HepG2 (cell line): ENCODE measurements around the gene SDK1. TPM values are rescaled to one million over a fixed set of nuclear protein-coding genes. Genes with fewer than 3 reads are reported as not detected.

Experiments used
- ATAC-seq: fragments of 200-7000 bp; cut with Tn5 transposase; 3 replicates; pipeline ENCODE4 v1.9.1; 2020; ENCODE audit warnings: mild to moderate bottlenecking, moderate library complexity
- BruUV-seq: library from RNA; stranded (reverse); fragments of 400-500 nt; replicated peaks from 2 replicates; lab custom pipeline; 2021; lab: Mats Ljungman, UMichigan
- CTCF ChIA-PET: fragments of 300-600 bp; formaldehyde crosslinking; extraction: SDS; loops from one replicate; lab custom pipeline; 2021; ENCODE audit warnings: low total read pairs, inconsistent platforms, low intra/inter-chr PET ratio; lab: Yijun Ruan, JAX
- POLR2A ChIA-PET: fragments of 350-600 bp; sonication (Branson Sonifier 250); formaldehyde crosslinking; loops from one replicate; lab custom pipeline; 2020; ENCODE audit warnings: antibody characterized with exemption, inconsistent platforms; lab: Yijun Ruan, JAX
- DNase-seq: peaks from one replicate; pipeline ENCODE4 v3.0.0-alpha.2; 2015; ENCODE audit warnings: low spot score
- FAIRE-seq: peaks from 3 replicates; lab custom pipeline; 2011; peaks lifted over from hg19 to GRCh38; lab: Jason Lieb, UNC
- H2AFZ ChIP-seq: one replicate; pipeline ENCODE4 v1.6.1; 2011; ENCODE audit warnings: low read length, inconsistent platforms
- H3K27ac ChIP-seq: fragments of 300-600 bp; 3 replicates; pipeline ENCODE4 v1.8.0; 2011; ENCODE audit warnings: mixed run types, mild to moderate bottlenecking, mixed read lengths, low read length, inconsistent platforms; ENCODE audit not compliant: insufficient read depth; ENCODE audit errors: extremely low read length
- H3K27me3 ChIP-seq, 2 experiments: fragments of 200-600 bp in 1 of 2; 2 replicates in 1 of 2; 3 replicates in 1 of 2; pipeline versions ENCODE4 v1.6.0 to v1.8.0; 2011; ENCODE audit warnings: low read length in 2 of 2, mild to moderate bottlenecking in 2 of 2, moderate library complexity in 2 of 2, inconsistent platforms in 1 of 2; ENCODE audit not compliant: insufficient read depth in 2 of 2, control insufficient read depth in 1 of 2
- H3K36me3 ChIP-seq, 2 experiments: fragments of 200-600 bp in 1 of 2; replicated peaks in 1 of 2; 2 replicates in 1 of 2; 3 replicates in 1 of 2; pipeline versions ENCODE4 v1.5.1 to v1.8.0; 2011; ENCODE audit warnings: low read length in 2 of 2, inconsistent platforms in 1 of 2; ENCODE audit not compliant: insufficient read depth in 2 of 2, control insufficient read depth in 1 of 2
- H3K4me1 ChIP-seq: 2 replicates; pipeline ENCODE4 v1.5.1; 2012; ENCODE audit warnings: low read length, inconsistent platforms; ENCODE audit not compliant: insufficient read depth
- H3K4me2 ChIP-seq: 2 replicates; pipeline ENCODE4 v1.6.0; 2011; ENCODE audit warnings: low read depth, low read length, inconsistent platforms
- H3K4me3 ChIP-seq, 3 experiments: fragments of 200-600 bp in 1 of 3; sonication (generic), shearing (Covaris generic) in 1 of 3; replicated peaks in 1 of 3; 2 replicates each; pipeline ENCODE4 v1.5.1; 2011 to 2016; ENCODE audit warnings: low read length in 3 of 3, inconsistent platforms in 2 of 3, low read depth in 2 of 3, mild to moderate bottlenecking in 2 of 3, control low read depth in 1 of 3, mixed read lengths in 1 of 3; ENCODE audit not compliant: insufficient read depth in 1 of 3
- H3K79me2 ChIP-seq: one replicate; pipeline ENCODE4 v1.6.1; 2011; ENCODE audit warnings: low read length, inconsistent platforms; ENCODE audit not compliant: insufficient read depth
- H3K9ac ChIP-seq: 2 replicates; pipeline ENCODE4 v1.6.0; 2011; ENCODE audit warnings: mild to moderate bottlenecking, low read depth, low read length, inconsistent platforms; ENCODE audit not compliant: insufficient read depth
- H3K9me3 ChIP-seq: 2 replicates; pipeline ENCODE4 v1.5.1; 2012; ENCODE audit warnings: mild to moderate bottlenecking, low read length
- H4K20me1 ChIP-seq: 2 replicates; pipeline ENCODE4 v1.6.0; 2011; ENCODE audit warnings: inconsistent platforms, mild to moderate bottlenecking, low read length, moderate library complexity; ENCODE audit not compliant: insufficient read depth
- CSRNP1 ChIP-seq: sonication (generic); formaldehyde crosslinking; IDR thresholded peaks from 2 replicates; pipeline ENCODE4 v1.8.1; 2023; ENCODE audit warnings: mild to moderate bottlenecking, missing genetic modification reagents
- JDP2 ChIP-seq: sonication (generic); formaldehyde crosslinking; IDR thresholded peaks from 2 replicates; pipeline ENCODE4 v1.8.1; 2022; ENCODE audit warnings: missing genetic modification reagents, borderline replicate concordance
- NONO ChIP-seq, 2 experiments: fragments of 450-650 bp in 1 of 2; sonication (generic) in 1 of 2; formaldehyde crosslinking in 1 of 2; IDR thresholded peaks in 1 of 2; conservative IDR thresholded peaks in 1 of 2; 2 replicates each; pipeline versions ENCODE4 v1.6.1 to v1.8.0; 2017 to 2022; ENCODE audit warnings: mild to moderate bottlenecking in 1 of 2, missing genetic modification reagents in 1 of 2, moderate library complexity in 1 of 2
- TCF12 ChIP-seq, 2 experiments: fragments of 450-650 bp in 1 of 2; sonication (generic) in 1 of 2; formaldehyde crosslinking in 1 of 2; IDR thresholded peaks; 2 replicates each; pipeline versions ENCODE4 v1.6.1 to v1.8.0; 2017 to 2022; ENCODE audit warnings: antibody characterized with exemption in 1 of 2, mild to moderate bottlenecking in 1 of 2, missing genetic modification reagents in 1 of 2, moderate library complexity in 1 of 2
- ZMYM2 ChIP-seq: sonication (generic); formaldehyde crosslinking; IDR thresholded peaks from 2 replicates; pipeline ENCODE4 v1.8.0; 2022; ENCODE audit warnings: mild to moderate bottlenecking, missing genetic modification reagents
- WGBS: methylation state at CpG from one replicate; pipeline ENCODE4 v1.1.6; 2017; ENCODE audit warnings: low lambda C conversion rate; 5-methylcytosine and 5-hydroxymethylcytosine counted together
- in situ Hi-C: cut with HindIII; loops from 2 replicates; pipeline ENCODE4 v1.10.0; 2017; ENCODE audit warnings: low pct_unique_long_range_greater_than_20kb; ENCODE audit not compliant: extremely low pct_ligation_motif_present
- intact Hi-C: fragments of 100-400 bp; cut with micrococcal nuclease; formaldehyde crosslinking; loops from one replicate; pipeline ENCODE4 v1.10.0; 2022; ENCODE audit not compliant: unreplicated experiment
- polyA plus RNA-seq, 8 experiments: library from polyadenylated mRNA; depleted of rRNA in 3 of 8; stranded (reverse) in 7 of 8; unstranded in 1 of 8; fragments of >200 nt; fragmentation: Illumina TruSeq in 4 of 8; extraction: Trizol in 4 of 8; gene quantifications; 2 replicates each; pipeline versions ENCODE4 v1.2.1 to v1.2.3, GENCODE V29; 2011 to 2016; ENCODE audit warnings: low read depth in 4 of 8, missing spikeins in 1 of 8, mixed read lengths in 1 of 8; ENCODE audit not compliant: insufficient read depth in 1 of 8
- total RNA-seq, 5 experiments: library from RNA; depleted of rRNA; stranded (reverse); fragments of >200 nt; fragmentation: Illumina TruSeq; extraction: Trizol; gene quantifications; 2 replicates each; pipeline ENCODE4 v1.2.3, GENCODE V29; 2016; ENCODE audit warnings: low read depth in 1 of 5
- TF ChIP-seq, protein P1 (sequence below): sonication (generic); formaldehyde crosslinking; IDR thresholded peaks from 2 replicates; pipeline ENCODE4 v1.8.0; 2022; ENCODE audit warnings: low read depth, missing genetic modification reagents
- TF ChIP-seq, protein P2 (sequence below): sonication (generic); formaldehyde crosslinking; IDR thresholded peaks from 2 replicates; pipeline ENCODE4 v1.4.0; 2020; ENCODE audit warnings: missing genetic modification reagents, borderline replicate concordance

SDK1 gene
- total and polyA plus RNA-seq, 2 of the 13 experiments (the other 11 are each of a cell fraction or from before 2014, with no cell fraction given) = 0.35 to 2.4 TPM

DNA sequence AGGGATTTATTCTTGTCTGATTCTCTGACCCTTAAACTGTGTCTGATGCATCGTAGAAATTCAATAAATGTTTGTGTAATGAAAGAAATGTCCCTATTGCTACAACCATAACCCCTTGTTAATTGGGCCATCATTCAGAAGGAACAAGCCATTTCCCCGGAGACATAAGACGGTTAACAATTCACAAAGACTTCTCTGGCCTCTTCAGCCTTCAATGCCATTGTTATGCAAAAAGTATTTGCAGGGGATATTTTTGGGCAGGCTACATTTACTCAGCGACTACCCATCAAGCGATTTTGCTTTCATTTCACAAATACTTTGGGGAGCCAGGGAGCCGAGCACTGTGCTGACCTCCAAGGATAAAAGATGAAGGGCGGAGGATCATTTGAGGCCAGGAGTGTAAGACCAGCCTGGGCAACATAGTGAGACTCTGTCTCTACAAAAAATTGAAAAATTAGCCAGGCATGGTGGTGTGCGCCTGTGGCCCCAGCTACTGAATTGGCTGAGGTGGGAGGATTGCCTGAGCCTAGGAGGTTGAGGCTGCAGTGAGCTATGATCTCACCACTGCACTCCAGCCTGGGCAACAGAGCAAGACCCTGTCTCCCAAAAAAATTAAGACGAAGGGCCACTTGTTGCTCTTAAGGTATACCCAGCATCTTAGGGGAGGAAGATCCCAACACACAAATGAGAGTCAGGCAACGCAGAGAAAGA is 20.0 kb upstream of the SDK1 start (continued):
- TF ChIP-seq TCF12 (IDR thresholded peaks at IDR 0.05) (no peak), TCF12 (CRISPR knock-in tag; IDR thresholded peaks at IDR 0.05) (no peak), CSRNP1 (CRISPR knock-in tag) (no peak)
- TF ChIP-seq, protein P1, sequence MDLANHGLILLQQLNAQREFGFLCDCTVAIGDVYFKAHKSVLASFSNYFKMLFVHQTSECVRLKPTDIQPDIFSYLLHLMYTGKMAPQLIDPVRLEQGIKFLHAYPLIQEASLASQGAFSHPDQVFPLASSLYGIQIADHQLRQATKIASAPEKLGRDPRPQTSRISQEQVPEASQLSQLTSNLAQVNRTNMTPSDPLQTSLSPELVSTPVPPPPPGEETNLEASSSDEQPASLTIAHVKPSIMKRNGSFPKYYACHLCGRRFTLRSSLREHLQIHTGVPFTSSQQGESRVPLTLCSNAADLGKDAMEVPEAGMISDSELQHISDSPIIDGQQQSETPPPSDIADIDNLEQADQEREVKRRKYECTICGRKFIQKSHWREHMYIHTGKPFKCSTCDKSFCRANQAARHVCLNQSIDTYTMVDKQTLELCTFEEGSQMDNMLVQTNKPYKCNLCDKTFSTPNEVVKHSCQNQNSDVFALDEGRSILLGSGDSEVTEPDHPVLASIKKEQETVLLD (CRISPR knock-in tag) = no peak

GRCh38 chr7:3282457-3282856 is 18.6 kb upstream of the SDK1 start:
- Histone ChIP-seq H3K4me1 (peaks cover 6% of the 10 kb centered on the region; the same call in 1 of the 2 replicates), H4K20me1 (no peaks in the 10 kb centered on the region), H3K36me3 (no peaks in the 10 kb centered on the region), H3K9ac (no peak overlapping the region), H3K27me3 (no peaks in the 10 kb centered on the region), H2AFZ (no peak overlapping the region), H3K9me3 (no peaks in the 10 kb centered on the region), H3K4me2 (0 out of 2 replicates have a peak overlapping the region, but pooled peaks have one; percentile 12), H3K79me2 (no peaks in the 10 kb centered on the region), H3K27ac (no peak overlapping the region), H3K4me3 (no peak overlapping the region)
- no peak for DNase-seq
- TF ChIP-seq JDP2 (CRISPR knock-in tag) = no peak
- TF ChIP-seq ZMYM2 (CRISPR knock-in tag) = no peak
- no peak for TF ChIP-seq NONO (IDR thresholded peaks at IDR 0.05)
- no peak for TF ChIP-seq NONO (CRISPR knock-in tag; conservative IDR thresholded peaks at IDR 0.05)
- TF ChIP-seq, protein P2, sequence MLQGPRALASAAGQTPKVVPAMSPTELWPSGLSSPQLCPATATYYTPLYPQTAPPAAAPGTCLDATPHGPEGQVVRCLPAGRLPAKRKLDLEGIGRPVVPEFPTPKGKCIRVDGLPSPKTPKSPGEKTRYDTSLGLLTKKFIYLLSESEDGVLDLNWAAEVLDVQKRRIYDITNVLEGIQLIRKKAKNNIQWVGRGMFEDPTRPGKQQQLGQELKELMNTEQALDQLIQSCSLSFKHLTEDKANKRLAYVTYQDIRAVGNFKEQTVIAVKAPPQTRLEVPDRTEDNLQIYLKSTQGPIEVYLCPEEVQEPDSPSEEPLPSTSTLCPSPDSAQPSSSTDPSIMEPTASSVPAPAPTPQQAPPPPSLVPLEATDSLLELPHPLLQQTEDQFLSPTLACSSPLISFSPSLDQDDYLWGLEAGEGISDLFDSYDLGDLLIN (CRISPR knock-in tag) = no peak
- FAIRE-seq = no peak
- POLR2A ChIA-PET = no interaction called here
- BruUV-seq = no TSS peak
- ATAC-seq = no peak
- intact Hi-C loops (no loop called here), in situ Hi-C loops (no loop called here)
- 64% methylated on average over 7 of the region's 7 CpGs for WGBS
- CTCF ChIA-PET = no interaction called here
